BLaER1 (cell line): ENCODE measurements around the gene RGS9.
"Not testable (repeated sequence)": the region's sequence is repeated elsewhere in the genome, so short reads cannot be mapped to it uniquely, and the experiment has no call there.

Experiments used
- H3K27ac ChIP-seq: shearing (Covaris generic); formaldehyde crosslinking; 2 replicates; pipeline ENCODE4 v1.8.1; 2022
- H3K27me3 ChIP-seq: shearing (Covaris generic); formaldehyde crosslinking; 2 replicates; pipeline ENCODE4 v1.8.1; 2022
- H3K36me3 ChIP-seq: shearing (Covaris generic); formaldehyde crosslinking; 2 replicates; pipeline ENCODE4 v1.8.1; 2022
- H3K4me1 ChIP-seq: shearing (Covaris generic); formaldehyde crosslinking; 2 replicates; pipeline ENCODE4 v1.8.1; 2022
- H3K4me2 ChIP-seq: shearing (Covaris generic); formaldehyde crosslinking; 2 replicates; pipeline ENCODE4 v1.8.1; 2022
- H3K4me3 ChIP-seq: shearing (Covaris generic); formaldehyde crosslinking; 2 replicates; pipeline ENCODE4 v1.8.1; 2022
- H3K9ac ChIP-seq: shearing (Covaris generic); formaldehyde crosslinking; 2 replicates; pipeline ENCODE4 v1.8.1; 2022
- H3K9me3 ChIP-seq: shearing (Covaris generic); formaldehyde crosslinking; 2 replicates; pipeline ENCODE4 v1.8.1; 2022
- H4K20me1 ChIP-seq: shearing (Covaris generic); formaldehyde crosslinking; 2 replicates; pipeline ENCODE4 v1.8.1; 2022
- Cebpa-rat ChIP-seq: shearing (Covaris generic); IDR thresholded peaks from 2 replicates; pipeline ENCODE4 v1.8.1; 2022

Gene RGS9

GRCh38 chr17:65193716-65194293, 56.6 kb downstream of the RGS9 start:
- no peak overlapping the region for H3K4me3 ChIP-seq
- H3K36me3 ChIP-seq, result no peaks in the 10 kb centered on the region
- no peaks in the 10 kb centered on the region for H4K20me1 ChIP-seq
- no peak overlapping the region for H3K4me2 ChIP-seq
- H3K9me3 ChIP-seq, result no peaks in the 10 kb centered on the region
- H3K4me1 ChIP-seq, result peaks cover 36% of the 10 kb centered on the region
- no peaks in the 10 kb centered on the region for H3K27me3 ChIP-seq
- H3K27ac ChIP-seq, result no peak overlapping the region
- TF ChIP-seq Cebpa-rat, result no peak
- H3K9ac ChIP-seq, result no peak overlapping the region

GRCh38 chr17:65194670-65195334, 57.6 kb downstream of the RGS9 start:
- Histone ChIP-seq H3K36me3 (no peaks in the 10 kb centered on the region), H3K4me1 (peaks cover 36% of the 10 kb centered on the region), H3K27ac (no peak overlapping the region), H3K27me3 (no peaks in the 10 kb centered on the region), H3K9me3 (no peaks in the 10 kb centered on the region), H3K9ac (no peak overlapping the region), H3K4me3 (no peak overlapping the region), H3K4me2 (no peak overlapping the region), H4K20me1 (no peaks in the 10 kb centered on the region)
- no peak for TF ChIP-seq Cebpa-rat

- Histone ChIP-seq H3K4me2 (no peak overlapping the region), H3K27me3 (no peaks in the 10 kb centered on the region), H3K9me3 (no peaks in the 10 kb centered on the region), H3K27ac (no peak overlapping the region), H4K20me1 (no peaks in the 10 kb centered on the region), H3K36me3 (no peaks in the 10 kb centered on the region), H3K4me3 (no peak overlapping the region), H3K4me1 (peaks cover 36% of the 10 kb centered on the region), H3K9ac (no peak overlapping the region)
- TF ChIP-seq Cebpa-rat, result no peak
Measured at GRCh38 chr17:65195716-65196115, 58.5 kb downstream of the RGS9 start.

GRCh38 chr17:65196617-65197016, 59.4 kb downstream of the RGS9 start:
- H3K27ac ChIP-seq, result no peak overlapping the region
- H3K36me3 ChIP-seq, result no peaks in the 10 kb centered on the region
- H3K9me3 ChIP-seq, result no peaks in the 10 kb centered on the region
- no peak overlapping the region for H3K4me3 ChIP-seq
- peaks cover 39% of the 10 kb centered on the region for H3K4me1 ChIP-seq
- H3K27me3 ChIP-seq, result no peaks in the 10 kb centered on the region
- peak overlapping the region; percentile 32 for H3K4me2 ChIP-seq
- H4K20me1 ChIP-seq, result no peaks in the 10 kb centered on the region
- no peak for TF ChIP-seq Cebpa-rat
- H3K9ac ChIP-seq, result no peak overlapping the region; the same call in 1 of the 2 replicates

- H4K20me1 ChIP-seq, result no peaks in the 10 kb centered on the region
- no peak for TF ChIP-seq Cebpa-rat
- no peaks in the 10 kb centered on the region for H3K36me3 ChIP-seq
- no peak overlapping the region for H3K4me3 ChIP-seq
- peak overlapping the region; percentile 50 for H3K27ac ChIP-seq
- H3K9me3 ChIP-seq, result no peaks in the 10 kb centered on the region
- peaks cover 33% of the 10 kb centered on the region for H3K4me1 ChIP-seq
- H3K27me3 ChIP-seq, result no peaks in the 10 kb centered on the region
- H3K4me2 ChIP-seq, result peak overlapping the region; percentile 32
- no peak overlapping the region for H3K9ac ChIP-seq
Measured at GRCh38 chr17:65197201-65197600, 60.0 kb downstream of the RGS9 start.

- Histone ChIP-seq H3K36me3 (no peaks in the 10 kb centered on the region), H3K9me3 (no peaks in the 10 kb centered on the region), H3K4me3 (no peak overlapping the region), H3K27ac (no peak overlapping the region), H3K4me2 (peak overlapping the region; percentile 32; the same call in 1 of the 2 replicates), H3K27me3 (no peaks in the 10 kb centered on the region), H4K20me1 (no peaks in the 10 kb centered on the region), H3K4me1 (peaks cover 31% of the 10 kb centered on the region), H3K9ac (no peak overlapping the region)
- no peak for TF ChIP-seq Cebpa-rat
Measured at GRCh38 chr17:65198653-65199382, 61.6 kb downstream of the RGS9 start.

GRCh38 chr17:65201331-65201730, 64.2 kb downstream of the RGS9 start:
- no peak for TF ChIP-seq Cebpa-rat
- Histone ChIP-seq H3K27ac (no peak overlapping the region), H3K4me3 (no peak overlapping the region), H3K27me3 (no peaks in the 10 kb centered on the region), H4K20me1 (no peaks in the 10 kb centered on the region), H3K9me3 (no peaks in the 10 kb centered on the region), H3K4me1 (peaks cover 30% of the 10 kb centered on the region), H3K9ac (no peak overlapping the region), H3K36me3 (no peaks in the 10 kb centered on the region), H3K4me2 (peak overlapping the region; percentile 8; the same call in 1 of the 2 replicates)

GRCh38 chr17:65202844-65203571, 65.8 kb downstream of the RGS9 start:
- Histone ChIP-seq H3K4me1 (peaks cover 17% of the 10 kb centered on the region), H3K27me3 (no peaks in the 10 kb centered on the region), H3K4me3 (no peak overlapping the region), H4K20me1 (no peaks in the 10 kb centered on the region), H3K4me2 (no peak overlapping the region), H3K9ac (no peak overlapping the region), H3K36me3 (no peaks in the 10 kb centered on the region), H3K9me3 (no peaks in the 10 kb centered on the region), H3K27ac (no peak overlapping the region)
- TF ChIP-seq Cebpa-rat, result no peak

GRCh38 chr17:65204001-65204400, 66.8 kb downstream of the RGS9 start:
- Histone ChIP-seq H3K4me3 (no peak overlapping the region), H3K27ac (no peak overlapping the region), H4K20me1 (no peaks in the 10 kb centered on the region), H3K9ac (no peak overlapping the region), H3K9me3 (no peaks in the 10 kb centered on the region), H3K4me2 (no peak overlapping the region), H3K36me3 (no peaks in the 10 kb centered on the region), H3K27me3 (no peaks in the 10 kb centered on the region), H3K4me1 (peaks cover 19% of the 10 kb centered on the region)
- no peak for TF ChIP-seq Cebpa-rat

GRCh38 chr17:65205655-65206054, 68.5 kb downstream of the RGS9 start:
- H4K20me1 ChIP-seq, result no peaks in the 10 kb centered on the region
- H3K9me3 ChIP-seq, result no peaks in the 10 kb centered on the region
- H3K36me3 ChIP-seq, result no peaks in the 10 kb centered on the region
- H3K27me3 ChIP-seq, result no peaks in the 10 kb centered on the region
- H3K4me2 ChIP-seq, result no peak overlapping the region
- no peak overlapping the region for H3K4me3 ChIP-seq
- TF ChIP-seq Cebpa-rat, result no peak
- peaks cover 25% of the 10 kb centered on the region for H3K4me1 ChIP-seq
- no peak overlapping the region for H3K27ac ChIP-seq
- H3K9ac ChIP-seq, result no peak overlapping the region

GRCh38 chr17:65207448-65207847, 70.3 kb downstream of the RGS9 start:
- not testable (repeated sequence) for H4K20me1 ChIP-seq, H3K4me2 ChIP-seq, H3K36me3 ChIP-seq, H3K27me3 ChIP-seq, H3K4me3 ChIP-seq, H3K9me3 ChIP-seq, H3K27ac ChIP-seq, H3K9ac ChIP-seq
- H3K4me1 ChIP-seq, result peaks cover 20% of the 10 kb centered on the region
